HG03432 (cell line): ENCODE measurements around the gene DUSP8.

Experiments used
- ATAC-seq: cut with Tn5 transposase; IDR thresholded peaks from one replicate; pipeline ENCODE4 v1.9.1; 2021; ENCODE audit warnings: mild to moderate bottlenecking, moderate library complexity; ENCODE audit not compliant: unreplicated experiment

Gene DUSP8

DNA sequence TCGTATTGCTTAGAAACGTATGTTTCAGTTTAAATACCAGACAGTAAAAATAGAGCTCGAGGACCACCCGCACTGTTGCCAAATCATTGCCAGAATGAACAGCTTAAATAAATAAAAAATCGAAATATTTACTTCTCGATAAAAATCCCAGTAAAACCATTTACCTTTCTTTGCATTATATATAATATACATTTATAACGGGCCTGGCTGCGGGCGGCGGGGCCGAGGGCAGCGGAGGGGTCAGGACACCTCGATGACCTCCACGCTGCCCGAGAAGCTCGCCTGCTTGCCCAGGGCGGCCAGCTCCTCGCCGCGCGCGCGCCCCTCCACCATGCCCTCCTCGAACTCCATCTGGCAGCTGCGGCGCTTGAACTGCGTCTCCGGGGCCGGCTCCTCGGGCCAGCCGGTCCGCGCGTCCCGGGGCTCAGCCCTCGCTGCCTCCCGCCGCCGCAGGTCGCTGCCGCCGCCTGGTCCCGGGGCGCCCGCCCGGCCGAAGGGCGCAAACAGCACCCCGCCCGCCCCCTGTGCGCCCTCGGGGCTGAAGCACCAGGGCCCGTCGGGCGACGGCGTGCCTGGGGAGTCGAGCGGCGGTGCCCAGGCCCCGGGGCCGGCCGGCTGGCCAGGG is 15.7 kb downstream of the DUSP8 start:
- no peak for ATAC-seq

DNA sequence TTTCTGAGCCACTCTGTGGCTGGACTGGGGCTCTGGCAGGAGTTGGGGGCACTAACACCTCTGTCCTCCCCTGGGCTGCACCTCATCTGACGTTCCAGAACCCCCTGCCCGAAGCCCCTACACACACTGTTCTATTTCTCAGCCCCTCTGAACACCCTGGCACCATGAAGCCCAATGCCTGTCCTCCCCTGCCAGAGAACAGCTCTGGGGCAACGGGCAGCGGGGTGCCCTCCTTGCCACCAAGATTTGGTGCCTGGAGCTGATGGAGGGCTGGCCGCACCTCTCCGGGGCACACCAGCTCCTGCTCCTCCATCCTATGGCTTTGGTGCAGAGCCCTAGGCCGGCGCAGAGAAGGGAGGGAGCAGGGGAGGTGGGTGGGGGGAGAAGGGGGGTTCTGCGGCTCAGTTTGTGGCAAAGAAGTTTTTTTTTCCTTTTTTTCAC is 16.3 kb downstream of the DUSP8 start:
- ATAC-seq = no peak

DNA sequence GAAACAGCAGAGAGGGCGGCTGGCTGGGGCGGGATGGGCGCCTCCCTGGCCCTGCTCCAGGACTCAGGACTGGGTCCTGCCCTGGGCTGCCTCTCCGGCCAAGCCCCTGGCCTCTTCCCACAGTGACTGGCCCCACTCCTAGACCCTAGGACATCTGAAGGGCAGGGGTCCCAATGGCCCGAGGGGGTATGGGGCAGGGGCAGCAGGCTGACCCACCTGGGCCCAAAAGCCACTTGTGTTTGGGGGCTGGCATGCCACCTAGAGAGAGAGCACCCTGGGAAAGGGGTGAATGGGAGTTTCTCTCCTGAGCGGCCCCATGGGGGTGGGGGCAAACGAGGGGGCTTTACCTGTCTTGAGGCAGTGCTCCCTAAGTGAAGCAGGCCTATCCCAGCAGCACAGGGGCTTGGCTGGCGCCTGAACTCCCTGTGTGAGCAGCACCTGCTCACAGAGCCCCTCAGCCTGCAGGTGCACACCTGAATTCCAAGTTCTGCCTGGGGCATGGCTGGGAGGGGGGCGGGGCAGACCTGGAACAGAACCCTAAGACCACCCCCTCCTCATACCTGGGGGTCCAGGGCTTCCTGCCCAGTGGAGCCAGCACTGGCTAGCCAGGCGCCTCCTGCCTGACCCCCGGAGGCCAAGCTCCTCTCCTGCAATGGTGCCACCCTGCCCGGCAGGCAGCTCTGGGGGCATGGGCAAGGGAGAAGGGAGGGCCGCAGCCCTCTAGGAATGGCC is 16.9 kb downstream of the DUSP8 start:
- no peak for ATAC-seq

DNA sequence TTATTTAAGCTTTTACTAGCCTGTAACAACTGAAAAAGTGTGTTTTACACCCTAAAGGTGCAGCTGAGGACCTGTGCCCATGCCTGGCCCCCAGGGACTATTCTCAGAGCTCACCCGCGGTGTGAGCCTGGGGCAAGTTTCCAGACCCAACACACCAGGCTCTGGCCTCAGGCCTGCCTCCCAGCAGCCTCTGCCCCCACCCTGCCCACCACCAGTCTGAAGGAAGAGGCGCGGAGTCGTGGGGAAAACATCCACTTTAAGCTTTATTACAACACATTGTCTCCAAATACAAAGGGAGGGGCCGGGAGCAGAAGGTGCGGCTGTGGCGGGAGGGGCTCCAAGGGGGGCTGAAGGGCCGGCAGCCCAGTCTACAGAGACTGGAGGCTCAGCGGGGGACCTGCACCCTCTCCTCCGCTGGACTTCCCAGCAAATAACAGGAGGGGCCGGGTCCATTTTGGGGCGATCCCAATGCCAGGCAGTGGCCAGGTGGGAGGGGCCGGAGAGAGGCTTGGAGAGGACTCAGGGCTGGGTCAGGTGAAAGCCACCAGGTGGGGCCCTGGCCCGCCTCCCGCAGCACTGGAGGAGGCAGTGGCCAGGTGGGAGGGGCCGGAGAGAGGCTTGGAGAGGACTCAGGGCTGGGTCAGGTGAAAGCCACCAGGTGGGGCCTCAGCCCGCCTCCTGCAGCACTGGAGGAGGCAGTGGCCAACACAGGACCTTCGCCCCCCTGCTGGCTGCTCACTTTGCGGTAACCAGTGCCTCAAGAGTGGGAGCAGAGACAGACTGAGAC is 18.1 kb downstream of the DUSP8 start:
- no peak for ATAC-seq

DNA sequence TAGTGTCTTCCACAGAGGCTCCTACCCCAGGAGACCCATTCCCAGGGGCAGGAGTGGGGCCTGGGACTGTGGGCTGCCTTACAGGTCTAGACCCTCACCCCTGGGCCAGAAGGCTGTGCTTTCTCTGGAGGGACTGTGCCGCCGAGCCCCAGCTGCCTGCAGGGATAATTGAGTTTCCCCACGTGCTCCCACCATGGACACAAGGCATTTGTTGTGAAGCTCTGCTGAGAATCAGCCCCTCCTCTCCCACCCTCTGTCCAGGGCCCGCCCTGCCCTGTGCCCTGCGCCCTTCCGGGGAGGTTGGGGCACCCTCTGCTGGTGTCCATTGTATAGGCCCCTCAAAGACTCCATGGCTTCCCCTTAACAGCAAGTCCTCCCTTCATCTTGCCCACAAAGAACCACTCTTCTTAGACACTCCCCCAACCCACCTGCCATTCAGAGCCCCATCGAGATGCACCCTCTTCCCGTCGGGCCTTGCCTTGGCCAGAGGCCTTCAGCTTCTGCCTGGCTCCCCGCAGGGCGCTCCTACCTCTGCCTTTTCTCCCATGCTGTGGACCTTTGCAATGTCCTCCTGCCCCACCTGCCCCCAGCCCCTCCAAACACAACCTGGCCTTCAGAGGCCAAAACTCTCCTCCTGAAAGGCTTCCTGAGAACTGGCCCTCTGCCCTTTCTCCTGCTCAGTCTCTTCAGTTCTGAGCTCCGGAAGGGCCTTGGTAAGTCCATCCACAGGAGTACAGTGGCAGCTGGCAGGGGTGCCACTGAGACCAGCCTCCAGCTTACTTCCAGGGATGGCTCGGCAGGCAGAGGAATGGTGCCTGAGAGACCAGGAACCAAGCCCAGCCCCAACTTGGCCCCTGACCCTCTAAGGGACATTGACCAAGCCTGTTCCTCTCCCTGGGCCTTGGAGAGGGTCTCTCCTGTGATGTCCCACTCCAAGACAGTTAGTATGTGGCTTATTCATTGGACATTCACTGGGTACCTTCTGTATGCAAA is 22.4 kb downstream of the DUSP8 start:
- ATAC-seq = no peak

DNA sequence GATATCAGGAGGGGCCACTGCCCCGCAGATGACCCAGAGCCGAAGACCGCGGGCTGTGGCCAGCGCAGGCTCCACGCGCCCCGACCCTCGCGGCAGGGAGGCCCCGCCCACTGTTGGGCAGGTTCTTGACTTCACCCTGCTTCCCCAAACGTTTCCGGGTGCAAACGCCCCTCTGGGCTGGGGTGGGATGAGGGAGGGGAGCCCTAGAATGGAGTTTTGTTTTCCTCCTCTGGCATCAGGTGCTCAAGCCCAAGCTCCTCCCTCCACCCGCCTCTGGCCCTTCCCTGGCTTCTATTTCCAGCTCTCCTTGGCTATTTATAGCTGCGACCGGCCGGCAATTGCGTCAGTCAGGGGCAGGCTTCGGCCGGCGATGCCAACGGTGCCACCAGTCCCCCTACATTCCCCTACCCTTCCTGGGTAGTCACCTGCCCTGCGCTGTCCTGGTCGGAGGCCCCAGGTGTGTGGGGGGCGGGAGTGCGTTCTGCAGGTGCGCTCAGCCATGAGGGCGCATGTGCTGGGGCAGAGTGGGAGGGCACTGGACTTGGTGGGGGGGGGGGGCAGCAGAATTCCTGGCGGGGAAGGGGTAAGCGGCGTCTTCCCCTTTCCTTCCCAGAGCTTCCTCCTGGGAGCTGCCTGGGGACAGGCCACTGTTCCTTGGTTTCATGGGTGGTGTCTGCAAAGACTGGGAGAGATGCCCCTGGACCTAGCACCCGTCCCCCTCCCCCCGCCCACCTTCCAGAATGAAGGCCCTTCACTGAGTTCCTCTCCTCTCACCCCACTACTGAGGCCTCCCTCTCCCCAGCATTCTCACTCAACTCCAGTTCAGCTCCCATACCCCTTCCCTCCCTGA is 23.6 kb downstream of the DUSP8 start:
- ATAC-seq = no peak

DNA sequence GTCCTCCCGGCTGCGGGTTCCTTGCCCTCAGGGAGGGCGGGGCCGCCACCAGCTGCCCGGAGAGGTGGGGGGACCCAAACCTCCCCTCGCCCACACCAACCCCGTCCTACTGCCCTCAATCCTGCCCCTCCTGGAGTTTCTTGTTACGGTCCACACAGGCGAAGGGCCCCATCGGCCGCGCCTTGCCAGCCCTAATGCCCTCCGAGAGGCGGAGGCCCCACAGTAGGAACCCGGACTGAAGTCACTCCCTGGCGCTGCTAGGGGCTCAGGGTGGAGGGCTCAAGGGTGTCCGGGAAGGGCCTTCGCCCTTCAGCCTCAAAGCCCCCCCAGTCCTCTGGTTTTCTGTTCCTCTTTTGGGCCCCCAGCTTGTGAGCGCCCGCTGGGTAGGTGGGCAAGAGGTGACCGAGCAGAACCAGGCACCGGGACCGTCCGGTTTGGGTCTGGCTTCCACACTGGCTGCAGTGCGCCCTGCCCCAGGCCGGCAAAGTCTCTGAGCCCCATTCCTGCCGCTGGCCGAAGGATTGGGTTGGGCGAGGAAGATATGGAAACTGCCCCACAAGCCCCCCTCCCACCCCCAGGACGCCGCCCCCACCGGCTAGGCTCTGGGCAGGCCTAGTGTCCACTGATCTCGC is 24.5 kb downstream of the DUSP8 start:
- no peak for ATAC-seq

DNA sequence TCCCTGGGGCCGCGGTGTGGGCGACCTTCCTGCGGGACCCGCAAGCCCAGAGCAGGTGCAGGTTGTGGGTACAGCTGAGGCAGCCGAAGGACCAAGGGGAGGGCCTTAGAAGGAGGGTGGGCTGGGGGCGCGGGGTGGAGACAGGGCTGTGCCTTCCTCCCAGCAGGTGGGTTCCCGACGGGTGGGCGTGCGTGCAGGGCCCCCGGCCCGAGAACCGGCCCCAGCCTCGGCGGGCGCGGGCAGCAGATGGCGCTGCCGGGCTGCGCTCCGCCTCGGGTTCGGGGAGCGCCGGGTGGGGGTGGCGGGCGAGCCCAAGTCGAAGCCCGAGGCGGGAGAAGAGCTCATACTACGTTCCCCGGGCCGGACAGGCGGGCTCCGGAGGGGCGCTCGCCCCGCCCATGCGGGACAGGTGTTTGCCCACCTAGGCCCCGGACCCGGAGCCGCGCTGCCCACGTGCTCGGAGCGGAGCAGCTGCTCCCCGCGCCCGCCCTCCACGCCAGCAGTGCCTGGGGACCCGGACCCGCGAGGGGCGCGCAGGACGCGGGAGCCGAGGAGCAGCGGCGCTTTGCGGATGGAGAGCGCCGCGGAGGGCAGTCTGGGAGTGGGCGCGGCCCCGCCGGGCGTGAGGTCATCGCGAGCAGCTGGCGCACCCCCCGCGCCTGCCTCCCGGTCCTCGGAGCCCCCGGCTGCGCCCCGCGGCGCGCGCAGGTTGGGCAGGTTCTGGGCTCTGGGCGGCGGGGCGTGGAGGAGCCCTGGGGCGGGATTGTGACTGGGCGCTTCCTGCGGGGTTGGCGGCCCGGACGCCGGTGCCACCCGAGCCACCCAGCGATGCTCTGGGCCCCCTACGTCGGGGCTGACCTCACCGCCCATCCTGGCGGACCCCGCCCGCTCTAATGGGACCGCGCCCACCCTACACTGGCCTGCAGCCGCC is 25.3 kb downstream of the DUSP8 start:
- ATAC-seq = no peak

DNA sequence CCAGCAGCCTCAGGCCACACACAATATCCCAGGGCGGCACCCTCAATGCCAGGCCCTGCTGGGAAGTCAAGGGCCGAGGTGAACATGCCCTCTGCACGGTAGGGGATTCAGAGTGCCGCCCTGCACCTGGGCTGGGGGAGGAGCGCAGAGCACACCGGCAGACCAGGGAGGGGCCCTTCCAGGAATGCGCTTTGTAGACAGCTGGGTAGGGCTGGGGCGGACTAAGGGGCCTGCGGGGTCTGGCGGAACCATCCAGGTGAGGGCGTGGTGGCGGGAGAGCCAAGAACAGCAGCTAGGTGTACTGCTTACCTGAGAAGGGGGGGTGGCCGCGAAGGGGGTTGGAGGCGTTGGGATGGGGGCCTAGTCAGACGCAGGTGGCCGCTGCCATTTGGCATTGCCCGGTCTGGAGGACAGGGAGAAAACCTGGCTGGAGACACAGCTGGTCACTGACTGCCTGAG is 26.0 kb downstream of the DUSP8 start:
- no peak for ATAC-seq

DNA sequence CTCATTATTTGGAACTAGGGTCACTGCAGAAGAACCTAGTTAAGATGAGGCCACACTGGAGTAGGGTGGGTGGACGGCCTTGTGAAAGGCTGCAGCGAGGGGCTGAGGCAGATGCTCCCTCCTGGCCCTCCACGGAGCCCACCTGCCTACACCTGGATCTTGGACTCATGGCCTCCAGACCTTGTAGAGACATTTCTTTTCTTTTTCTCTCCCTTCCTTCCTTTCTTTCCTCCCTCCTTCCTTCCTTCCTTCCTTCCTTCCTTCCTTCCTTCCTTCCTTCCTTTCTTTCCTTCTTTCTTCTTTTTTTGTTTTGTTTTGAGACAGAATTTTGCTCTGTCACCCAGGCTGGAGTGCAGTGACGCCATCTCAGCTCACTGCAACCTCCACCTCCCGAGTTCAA is 26.6 kb downstream of the DUSP8 start:
- no peak for ATAC-seq

DNA sequence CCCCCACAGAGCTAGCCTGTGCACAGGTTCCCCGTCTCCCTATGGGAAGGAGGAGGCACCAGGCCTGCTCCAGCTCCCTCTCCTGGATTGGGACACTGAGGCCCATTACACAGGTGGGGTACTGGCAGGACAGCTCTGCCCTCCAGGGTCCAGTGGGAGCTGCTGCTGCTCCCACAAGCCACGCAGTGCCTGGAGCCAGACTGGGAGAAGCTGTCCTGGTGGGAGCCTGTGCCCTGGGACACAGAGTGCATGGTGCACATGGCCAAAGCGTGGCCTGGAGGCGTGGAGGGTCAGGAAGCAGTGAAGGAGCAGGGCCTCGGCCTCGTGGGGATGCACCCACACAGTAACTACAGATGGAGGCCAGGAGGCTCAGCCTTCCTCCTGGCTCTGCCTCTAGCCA is 27.5 kb downstream of the DUSP8 start:
- ATAC-seq = no peak

DNA sequence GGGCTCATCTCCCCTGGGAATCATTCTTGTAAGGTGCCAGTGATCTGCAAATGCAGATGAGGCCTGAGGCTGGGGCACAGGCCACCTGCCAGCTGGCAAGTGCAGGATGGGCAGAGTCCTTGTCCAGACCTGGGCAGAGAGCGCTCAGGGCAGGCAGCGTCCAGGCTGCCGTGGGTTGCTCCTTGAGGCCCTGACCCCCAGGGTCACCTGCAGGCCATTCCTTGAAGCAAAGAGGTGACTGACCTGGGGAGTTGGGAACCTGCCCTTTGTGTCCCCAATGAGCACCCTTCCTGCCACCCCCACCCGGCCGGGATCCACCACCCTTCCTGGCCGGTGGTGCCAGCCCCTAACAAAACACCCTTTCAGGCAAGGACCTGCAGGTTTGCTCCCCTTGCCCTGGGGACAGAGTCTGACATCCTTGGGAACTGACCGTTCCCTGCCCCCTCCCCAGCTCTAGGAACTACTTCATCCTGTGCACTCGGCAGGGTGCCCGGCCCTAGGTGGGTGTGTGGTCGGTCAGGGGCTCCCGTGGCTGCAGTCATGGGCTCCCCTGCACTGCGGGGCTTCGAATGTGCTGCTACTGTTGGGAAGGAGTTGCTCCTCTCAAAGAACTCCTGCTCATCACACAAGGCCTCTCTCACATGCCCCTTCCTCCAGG is 28.3 kb downstream of the DUSP8 start:
- ATAC-seq = no peak

DNA sequence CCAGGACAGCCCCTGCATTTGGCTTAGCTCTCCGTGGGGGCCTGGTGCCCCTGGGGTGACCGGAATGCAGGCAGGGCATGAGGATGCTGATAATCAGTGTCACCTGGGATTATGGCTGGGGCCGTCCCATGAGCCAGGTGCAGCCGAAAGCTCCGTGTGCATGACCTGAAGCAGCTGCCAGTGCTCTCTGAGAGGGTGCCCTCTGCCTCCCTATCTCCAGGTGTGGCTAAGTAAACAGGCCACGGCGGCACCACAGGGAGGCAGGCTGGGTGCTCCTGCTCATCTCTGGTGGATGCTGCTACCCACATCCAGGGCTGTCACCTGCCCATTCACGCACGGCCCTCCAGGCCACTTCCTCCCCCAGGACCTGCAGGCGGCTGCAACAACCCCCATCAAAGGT is 29.8 kb downstream of the DUSP8 start:
- no peak for ATAC-seq

DNA sequence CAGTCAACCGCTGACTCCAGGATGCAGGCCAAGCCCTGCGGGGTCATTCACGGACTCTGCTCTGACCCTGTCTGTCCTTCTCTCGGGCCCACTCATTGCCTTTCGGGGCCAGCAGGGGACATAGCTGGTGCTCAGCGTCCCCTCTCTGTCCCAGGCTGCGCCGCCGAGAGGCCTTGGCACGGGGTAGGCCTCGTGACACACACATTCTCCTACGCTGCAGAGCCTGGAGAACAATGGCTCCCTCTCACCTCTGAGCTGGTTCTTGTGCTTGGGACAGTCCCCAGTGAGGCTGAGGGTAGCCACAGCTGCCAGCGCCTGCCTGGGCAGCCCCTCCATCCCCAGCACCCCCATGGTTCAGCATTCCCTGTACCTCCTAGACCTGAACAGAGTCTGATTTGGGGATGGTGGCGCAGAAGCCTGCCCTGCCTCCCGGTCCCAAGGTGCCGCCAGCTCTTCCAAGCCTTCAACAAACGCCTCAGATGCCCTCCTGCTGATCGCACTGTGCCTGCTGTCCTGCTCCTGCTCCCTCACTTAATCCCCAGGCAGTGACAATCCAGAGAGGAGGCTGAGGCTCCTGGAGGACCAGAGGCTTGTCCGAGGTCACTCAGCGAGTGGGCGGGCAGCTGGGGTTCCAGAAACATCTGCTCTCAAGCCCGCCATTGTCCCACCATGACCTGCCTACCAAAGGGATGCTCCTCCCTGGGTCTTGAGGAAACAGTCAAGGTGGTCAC is 30.4 kb downstream of the DUSP8 start:
- no peak for ATAC-seq

DNA sequence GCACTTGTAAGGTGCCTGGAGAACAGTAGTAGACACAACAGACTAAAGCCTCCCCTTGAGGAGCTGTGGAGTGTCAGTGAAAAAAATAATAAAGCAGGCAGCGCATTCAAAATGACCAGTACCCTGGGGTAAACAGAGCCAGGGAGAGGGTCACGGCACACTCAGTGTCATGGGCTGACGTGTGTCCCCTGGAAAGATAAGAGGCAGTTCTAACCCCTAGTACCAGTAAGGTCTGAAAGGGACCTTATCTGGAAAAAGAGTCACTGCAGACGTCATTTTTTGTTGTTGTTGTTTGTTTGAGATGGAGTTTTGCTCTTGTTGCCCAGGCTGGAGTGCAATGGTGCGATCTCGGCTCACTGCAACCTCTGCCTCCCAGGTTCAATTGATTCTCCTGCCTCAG is 32.0 kb downstream of the DUSP8 start:
- ATAC-seq = no peak

DNA sequence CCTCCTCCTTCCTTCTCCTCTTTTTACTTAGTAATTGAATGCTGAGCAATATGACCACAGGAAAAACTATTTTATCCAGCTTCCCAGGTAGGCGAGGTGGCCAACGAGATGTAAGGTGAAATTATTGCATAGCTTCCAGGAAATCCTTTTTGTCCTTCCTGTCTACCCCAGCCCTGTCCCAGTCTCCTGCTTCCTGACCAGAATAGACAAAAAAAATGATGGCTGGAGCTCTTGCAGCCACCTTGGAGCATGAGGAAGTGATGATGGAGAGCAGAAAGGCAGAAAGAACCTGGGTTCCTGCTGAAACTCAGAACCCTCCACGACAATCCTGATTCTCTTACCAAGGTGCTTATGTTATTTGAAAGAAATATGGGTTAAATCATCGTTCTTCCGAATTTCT is 33.9 kb downstream of the DUSP8 start:
- no peak for ATAC-seq
